NB4 (cell line): Measurements from ENCODE around the gene CAMK4.

ENCODE experiments used
- DNase-seq: peaks from one replicate; pipeline ENCODE4 v3.0.0; 2010; ENCODE audit warnings: low read depth
- H3K4me3 ChIP-seq: one replicate; pipeline ENCODE4 v1.5.1; 2011; ENCODE audit warnings: mild to moderate bottlenecking, low read depth, low read length, moderate library complexity
- MAX ChIP-seq: IDR thresholded peaks from 2 replicates; pipeline ENCODE4 v1.6.1; 2011; ENCODE audit warnings: low read depth, low read length
- MYC ChIP-seq: IDR thresholded peaks from 2 replicates; pipeline ENCODE4 v1.6.1; 2011; ENCODE audit warnings: low read depth, low read length
- POLR2A ChIP-seq: IDR thresholded peaks from 2 replicates; pipeline ENCODE4 v1.6.1; 2011; ENCODE audit warnings: mild to moderate bottlenecking; ENCODE audit not compliant: insufficient read length; ENCODE audit errors: extremely low read depth
- TF ChIP-seq, protein P1 (sequence below): IDR thresholded peaks from one replicate; pipeline ENCODE4 v1.5.1; 2012; ENCODE audit warnings: low read depth, low read length

The CAMK4 gene

DNA sequence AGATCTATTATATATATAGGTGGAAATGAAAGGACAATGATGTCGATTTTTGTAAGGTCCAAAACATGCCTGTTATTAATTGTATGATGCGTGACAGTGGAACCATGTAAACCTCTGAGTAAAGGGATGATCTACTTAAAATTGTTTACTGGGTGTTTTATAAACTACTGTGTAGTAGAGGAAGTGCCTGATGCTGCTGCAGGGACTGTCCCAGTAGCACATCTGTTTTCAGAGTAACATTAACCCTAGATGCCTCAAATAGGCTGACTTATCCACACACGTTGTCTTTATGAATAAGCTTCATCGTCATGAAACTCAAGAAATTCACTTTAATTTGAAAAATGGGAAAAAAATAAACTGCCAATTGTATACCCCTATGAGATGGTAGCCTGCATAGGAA, 1.7 kb downstream of the CAMK4 start:
- TF ChIP-seq, protein P1, sequence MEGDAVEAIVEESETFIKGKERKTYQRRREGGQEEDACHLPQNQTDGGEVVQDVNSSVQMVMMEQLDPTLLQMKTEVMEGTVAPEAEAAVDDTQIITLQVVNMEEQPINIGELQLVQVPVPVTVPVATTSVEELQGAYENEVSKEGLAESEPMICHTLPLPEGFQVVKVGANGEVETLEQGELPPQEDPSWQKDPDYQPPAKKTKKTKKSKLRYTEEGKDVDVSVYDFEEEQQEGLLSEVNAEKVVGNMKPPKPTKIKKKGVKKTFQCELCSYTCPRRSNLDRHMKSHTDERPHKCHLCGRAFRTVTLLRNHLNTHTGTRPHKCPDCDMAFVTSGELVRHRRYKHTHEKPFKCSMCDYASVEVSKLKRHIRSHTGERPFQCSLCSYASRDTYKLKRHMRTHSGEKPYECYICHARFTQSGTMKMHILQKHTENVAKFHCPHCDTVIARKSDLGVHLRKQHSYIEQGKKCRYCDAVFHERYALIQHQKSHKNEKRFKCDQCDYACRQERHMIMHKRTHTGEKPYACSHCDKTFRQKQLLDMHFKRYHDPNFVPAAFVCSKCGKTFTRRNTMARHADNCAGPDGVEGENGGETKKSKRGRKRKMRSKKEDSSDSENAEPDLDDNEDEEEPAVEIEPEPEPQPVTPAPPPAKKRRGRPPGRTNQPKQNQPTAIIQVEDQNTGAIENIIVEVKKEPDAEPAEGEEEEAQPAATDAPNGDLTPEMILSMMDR, result no peak
- TF ChIP-seq MYC (no peak), MAX (no peak), POLR2A (no peak)
- H3K4me3 ChIP-seq, result no peak overlapping the region
- DNase-seq, result no peak

- no peak for DNase-seq
- TF ChIP-seq, protein P1, result no peak
- TF ChIP-seq POLR2A (no peak), MAX (no peak), MYC (no peak)
- H3K4me3 ChIP-seq, result no peak overlapping the region
These were observed 2.4 kb downstream of the CAMK4 start for GRCh38 chr5:111226556-111226955.

- no peak overlapping the region for H3K4me3 ChIP-seq
- no peak for TF ChIP-seq POLR2A
- no peak for DNase-seq
These were observed 3.1 kb downstream of the CAMK4 start for GRCh38 chr5:111227226-111227782.

DNA sequence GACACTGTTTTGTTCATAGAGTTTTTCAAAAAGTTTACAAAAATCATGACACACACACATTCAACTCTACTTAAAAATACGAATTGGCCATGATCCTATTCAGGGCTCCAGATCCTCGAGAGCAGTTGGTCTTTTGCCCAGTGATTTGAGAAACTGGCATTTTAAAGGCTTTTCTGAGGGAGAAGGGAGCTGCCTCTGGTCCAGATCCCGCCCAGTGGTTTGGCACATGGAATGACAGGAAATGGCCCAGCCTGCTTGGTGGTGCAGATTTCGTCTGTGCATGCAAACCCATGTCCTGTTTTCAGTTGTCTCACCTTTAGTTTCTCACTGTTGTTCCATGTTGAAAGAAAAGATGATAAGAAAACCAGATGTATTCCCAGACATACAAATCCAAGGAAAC, 3.6 kb downstream of the CAMK4 start:
- no peak overlapping the region for H3K4me3 ChIP-seq
- no peak for DNase-seq
- no peak for TF ChIP-seq MYC
- TF ChIP-seq, protein P1, result no peak
- no peak for TF ChIP-seq MAX
- TF ChIP-seq POLR2A, result no peak

GRCh38 chr5:111228520-111229220, 4.5 kb downstream of the CAMK4 start:
- TF ChIP-seq POLR2A, result no peak
- no peak for TF ChIP-seq MAX
- TF ChIP-seq, protein P1, result no peak
- no peak for TF ChIP-seq MYC
- DNase-seq, result no peak
- H3K4me3 ChIP-seq, result no peak overlapping the region

DNA sequence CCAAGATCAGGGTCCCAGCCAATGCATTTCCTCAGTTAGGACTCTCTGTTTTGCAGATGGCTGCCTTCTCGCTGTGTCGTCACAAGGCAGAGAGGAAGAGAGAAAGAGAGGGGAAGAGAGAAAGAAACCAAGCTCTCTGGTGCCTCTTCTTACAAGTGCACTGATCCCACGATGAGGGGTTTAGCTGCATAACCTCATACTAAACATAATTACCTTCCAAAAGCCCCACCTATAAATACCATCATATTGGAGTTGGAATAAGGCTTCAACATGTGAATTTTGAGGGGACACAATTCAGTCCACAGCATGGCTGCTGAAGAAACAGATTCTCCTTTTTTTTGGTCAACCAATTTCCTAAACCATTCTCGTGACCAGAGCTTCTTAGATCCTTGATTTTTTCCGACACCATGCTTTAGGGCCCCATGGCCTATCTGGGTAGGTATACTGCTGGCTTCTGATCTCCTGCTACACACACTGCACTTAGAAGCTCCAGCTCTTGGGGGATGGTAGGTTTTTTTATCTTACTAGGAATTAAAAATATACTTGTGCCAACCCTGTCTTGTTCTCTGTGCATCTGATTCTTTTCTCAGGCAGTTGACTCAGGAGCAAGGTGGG, 5.1 kb downstream of the CAMK4 start:
- no peak for DNase-seq
- no peak overlapping the region for H3K4me3 ChIP-seq

More for the DNA sequence above, 5.1 kb downstream of the CAMK4 start:
- TF ChIP-seq POLR2A, result no peak
- no peak for TF ChIP-seq MYC
- TF ChIP-seq, protein P1, result no peak
- no peak for TF ChIP-seq MAX
